HG03521 (cell line): ENCODE data around the gene CCDC197.

Experiments used
- ATAC-seq: cut with Tn5 transposase; IDR thresholded peaks from one replicate; pipeline ENCODE4 v1.9.1; 2021; ENCODE audit warnings: mild to moderate bottlenecking, moderate library complexity; ENCODE audit not compliant: unreplicated experiment

Gene CCDC197

DNA sequence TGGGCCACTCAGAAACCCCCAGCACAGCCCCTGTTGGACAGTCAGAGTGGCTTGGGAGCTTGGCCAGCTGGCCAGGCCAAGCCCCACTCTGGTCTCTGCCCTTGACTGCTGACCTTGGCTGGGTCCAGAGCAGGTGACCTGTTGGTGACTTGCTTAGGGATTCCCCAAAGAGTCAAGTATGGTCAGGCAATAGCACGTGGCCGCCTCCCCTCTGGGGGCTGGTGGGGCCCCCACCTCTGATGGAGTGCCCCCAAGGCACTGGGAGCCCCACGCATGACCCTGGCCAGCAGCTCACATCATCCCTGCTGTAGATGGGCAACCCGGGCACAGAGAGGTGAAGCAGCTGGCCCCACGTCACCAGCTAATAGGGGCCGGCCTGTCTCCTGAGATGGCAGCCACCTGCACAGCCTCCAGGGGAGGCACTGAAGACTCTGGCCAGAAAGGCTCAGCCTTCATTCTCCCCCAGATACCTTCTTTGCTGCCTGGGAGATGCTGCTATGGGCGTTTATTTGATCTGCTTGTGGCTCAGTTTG, 1.8 kb downstream of the CCDC197 start:
- ATAC-seq = no peak

DNA sequence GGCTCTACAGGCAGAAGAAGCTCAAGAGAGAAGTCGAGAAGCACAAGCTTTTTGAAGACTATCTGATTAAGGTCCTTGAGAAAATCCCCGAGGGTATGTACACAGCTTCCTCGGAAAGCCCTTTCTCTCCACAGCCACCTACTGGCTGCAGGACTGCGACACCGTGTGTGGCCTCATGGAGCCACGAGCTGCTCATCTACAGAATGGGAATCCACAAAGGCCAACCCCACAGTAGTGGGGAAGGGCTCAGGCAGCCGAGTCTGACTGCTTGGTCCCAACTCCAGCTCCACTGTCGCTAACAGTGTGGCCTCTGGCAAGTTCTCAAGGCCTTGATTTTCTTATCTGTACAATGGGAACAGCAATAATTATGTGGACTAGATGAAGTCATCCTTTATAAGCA, 2.5 kb downstream of the CCDC197 start:
- ATAC-seq = no peak

DNA sequence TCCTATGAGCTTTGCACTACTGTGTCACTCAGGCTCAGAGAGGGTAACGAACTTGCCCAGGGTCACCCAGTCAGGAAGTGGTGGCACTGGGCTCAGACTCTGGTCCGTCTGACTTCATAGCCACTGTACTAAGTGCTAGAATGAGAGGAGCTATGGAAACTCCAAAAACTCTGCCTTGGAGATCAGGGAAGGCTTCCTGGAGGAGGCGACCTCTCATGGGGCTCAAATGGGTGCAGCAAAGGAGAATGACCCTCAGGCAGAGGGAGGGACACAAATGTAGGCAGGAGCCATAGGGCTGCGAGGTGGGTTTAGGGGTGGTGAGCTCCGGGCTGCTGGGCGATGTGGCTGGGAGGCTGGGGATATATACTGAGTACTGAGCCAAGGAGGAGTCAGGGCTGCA, 3.2 kb downstream of the CCDC197 start:
- no peak for ATAC-seq

DNA sequence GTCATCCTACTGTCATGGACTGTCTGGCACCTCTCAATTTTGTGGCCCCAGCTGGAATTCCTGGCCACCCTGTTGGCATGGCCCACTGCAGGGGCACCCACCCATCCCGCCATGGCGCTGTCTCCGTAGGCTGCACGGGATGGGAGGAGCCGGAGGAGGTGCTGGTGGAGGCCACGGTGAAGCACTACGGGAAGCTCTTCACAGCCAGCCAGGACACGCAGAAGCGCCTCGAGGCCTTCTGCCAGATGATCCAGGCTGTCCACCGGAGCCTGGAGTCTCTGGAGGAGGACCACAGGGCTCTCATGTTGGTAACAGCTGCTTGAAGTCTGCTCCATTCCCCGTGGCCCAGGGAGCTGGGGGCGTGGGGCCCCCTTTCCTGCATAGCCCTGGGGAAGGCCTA, 3.9 kb downstream of the CCDC197 start:
- no peak for ATAC-seq

DNA sequence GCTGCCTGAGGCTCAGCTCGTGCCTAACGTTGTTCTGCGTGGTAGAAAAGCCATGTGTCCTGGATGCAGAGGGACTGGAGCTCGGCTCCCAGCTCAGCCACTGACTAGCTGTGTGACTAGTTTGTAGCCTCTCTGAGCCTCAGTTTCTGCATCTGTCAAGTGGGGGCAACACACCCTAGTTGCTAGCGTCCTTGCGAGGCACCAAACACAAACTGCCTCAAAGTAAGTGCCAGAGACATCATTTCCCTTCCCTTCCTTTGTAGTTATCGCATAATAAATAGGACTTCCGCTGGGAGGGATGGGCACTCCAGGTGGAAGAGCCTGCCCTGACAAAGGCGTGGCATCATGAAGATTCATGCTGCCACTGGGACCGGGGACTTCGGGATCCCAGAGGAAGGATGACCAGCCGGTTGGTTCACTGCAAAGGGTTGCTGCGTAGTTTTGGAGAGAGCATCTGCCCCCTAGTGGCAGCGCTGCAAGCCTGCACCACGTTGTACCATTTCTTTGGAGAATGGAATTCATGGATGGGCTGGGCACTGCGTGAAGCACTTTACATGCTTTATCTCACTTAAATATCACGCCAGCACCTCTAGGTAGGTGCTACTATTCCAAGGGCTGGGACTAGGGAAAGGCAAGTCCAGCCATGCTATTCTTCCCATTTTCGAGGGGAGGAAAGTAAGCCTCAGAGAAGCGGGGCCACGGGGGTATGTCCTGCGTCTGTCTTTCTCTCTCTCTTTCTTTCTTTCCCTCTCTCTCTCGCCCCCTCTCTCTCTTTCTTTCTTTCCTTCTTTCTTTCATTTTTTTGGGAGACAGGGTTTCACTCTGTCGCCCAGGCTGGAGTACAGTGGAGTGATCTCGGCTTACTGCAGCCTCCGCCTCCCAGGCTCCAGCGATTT, 4.6 kb downstream of the CCDC197 start:
- ATAC-seq = peak; percentile 61

DNA sequence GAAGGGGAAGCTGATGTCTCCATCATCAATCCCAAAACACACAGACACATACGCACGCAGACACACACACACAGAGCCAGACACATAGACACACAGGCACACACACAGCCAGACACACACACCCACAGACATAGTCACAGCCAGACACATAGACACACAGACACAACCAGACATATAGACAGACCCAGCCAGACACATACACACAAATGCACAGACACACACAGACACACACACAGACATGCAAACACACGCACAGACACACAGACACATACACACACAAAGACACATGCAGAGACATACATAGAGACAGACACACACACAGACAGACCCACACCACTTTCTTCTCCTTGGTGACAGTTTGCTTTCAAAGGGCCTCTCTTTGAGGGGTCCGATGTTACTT, 6.3 kb downstream of the CCDC197 start:
- ATAC-seq = no peak

DNA sequence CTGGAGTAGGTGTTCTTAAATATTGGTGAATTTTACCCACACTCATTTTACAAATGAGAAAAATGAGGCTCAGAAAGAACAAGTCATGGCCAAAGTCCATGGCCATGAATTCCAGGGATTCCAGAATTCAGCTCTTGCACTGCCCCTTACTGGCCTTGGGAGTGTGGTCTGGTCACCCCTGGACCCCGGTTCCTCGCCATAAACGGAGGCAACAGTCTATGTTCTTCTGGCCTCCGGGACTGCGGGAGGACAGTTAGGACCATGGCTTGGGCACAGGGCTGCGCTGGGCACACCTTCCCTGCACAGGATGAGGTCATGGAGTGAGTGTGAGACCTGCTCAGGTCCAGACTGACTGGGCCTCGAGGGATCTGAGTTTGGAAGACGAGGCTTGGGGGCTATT, 6.9 kb downstream of the CCDC197 start:
- ATAC-seq = no peak

DNA sequence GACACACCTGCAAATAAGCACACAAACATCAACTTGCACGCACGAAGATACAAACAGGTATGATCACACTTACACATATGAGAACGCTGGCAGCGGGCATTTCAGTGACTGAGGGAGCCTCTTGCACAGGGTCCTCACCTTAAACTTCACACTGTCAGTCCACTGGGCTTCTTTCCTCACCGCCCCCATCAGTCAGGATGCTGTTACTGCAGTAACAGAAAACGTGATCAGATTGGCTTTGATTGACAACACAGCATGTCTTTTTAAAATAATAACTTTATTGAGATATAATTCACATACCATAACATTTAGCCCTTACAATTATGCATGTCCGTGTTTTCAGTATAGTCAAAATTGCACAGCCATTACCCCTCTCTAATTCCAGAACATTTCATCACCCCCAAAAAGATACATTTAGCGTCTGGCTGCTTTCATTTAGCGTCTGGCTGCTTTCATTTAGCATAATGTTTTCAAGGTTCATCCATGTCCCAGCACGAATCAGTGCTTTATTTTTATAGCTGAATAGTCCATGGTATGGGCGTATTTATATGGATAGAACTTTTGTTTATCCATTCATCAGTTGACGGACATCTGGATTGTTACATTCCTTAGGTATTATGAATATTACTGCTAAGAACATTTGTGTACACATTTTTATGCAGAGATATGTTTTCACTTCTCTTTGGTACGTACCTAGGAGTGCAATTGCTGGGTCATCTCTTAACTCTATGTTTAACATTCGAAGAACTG, 8.4 kb downstream of the CCDC197 start:
- ATAC-seq = no peak

DNA sequence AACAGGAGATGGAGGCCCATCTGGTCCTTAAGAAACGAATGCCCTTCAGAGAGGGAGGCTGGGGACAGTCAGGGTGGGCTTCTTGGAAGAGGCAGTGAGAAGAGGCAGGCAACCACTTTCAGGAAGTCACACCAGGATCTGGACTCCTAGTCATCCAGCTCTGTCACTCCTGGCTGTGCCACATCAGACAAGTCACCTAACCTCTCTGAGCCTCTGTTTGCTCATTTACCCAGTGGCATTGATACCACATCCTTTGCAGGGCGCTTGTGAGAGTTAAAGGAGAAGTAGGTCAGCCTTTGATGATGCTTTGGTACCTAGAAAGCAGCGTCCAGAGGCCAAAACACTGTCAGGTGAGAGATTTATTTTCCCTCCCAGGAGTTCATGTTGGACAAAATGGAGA, 11.1 kb downstream of the CCDC197 start:
- ATAC-seq = no peak

DNA sequence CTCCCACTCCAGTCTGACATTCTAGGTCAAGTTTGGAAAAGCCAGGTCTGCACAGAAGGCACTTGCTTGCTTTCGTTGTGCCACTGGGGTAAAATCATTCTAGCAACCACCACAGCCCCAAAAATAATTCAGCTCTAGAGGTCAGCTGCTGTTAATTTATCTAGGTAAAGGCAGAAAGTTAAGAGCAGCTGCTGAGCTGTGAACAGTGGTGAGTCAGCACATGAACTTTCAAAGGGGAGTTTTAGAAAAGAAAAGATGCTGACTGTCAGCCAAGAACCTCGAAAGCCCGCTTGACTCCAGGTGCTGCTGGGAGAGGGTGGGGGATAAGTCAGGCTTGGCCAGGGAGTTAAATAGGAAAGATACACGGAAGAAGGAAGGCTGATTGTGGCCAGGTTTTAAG, 12.7 kb downstream of the CCDC197 start:
- ATAC-seq = no peak

DNA sequence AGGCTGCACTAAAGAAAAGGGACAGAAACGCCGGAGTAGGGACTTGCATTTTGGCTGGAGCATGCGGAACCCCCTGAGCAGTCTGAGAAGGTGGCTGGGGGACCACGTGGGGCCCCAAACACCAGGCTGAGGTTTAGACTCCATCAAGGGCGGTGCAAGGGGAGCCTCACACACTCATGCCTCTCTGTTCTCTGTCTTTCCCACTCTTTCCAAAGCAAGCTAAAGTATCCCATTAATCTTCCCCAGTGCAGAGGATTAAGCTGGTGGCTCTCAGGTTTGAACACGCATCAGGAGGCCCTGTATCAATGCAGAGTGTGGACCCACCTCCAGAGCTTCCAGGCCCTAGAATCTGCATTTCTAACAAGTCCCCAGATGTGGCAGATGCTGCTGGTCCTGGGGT, 13.5 kb downstream of the CCDC197 start:
- ATAC-seq = no peak

DNA sequence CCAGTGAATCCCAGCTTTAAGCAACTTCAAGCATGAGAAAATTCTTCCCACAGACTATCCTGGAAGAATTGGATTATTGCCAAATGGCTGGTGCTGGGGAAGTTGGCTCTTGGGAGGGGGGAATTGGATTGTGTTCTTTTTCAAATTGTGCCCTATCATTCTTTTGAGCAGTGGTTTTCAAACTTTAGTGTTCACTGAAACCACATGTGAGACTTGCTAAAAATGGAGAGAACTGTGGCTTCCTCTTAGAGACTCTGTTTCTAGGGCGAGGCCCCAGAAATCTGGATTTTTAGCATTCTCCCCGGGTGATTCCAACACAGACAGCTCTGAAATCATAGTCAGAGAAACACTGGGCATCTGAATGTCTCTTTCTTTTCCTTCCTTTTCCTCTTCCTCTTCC, 14.7 kb downstream of the CCDC197 start:
- ATAC-seq = no peak

DNA sequence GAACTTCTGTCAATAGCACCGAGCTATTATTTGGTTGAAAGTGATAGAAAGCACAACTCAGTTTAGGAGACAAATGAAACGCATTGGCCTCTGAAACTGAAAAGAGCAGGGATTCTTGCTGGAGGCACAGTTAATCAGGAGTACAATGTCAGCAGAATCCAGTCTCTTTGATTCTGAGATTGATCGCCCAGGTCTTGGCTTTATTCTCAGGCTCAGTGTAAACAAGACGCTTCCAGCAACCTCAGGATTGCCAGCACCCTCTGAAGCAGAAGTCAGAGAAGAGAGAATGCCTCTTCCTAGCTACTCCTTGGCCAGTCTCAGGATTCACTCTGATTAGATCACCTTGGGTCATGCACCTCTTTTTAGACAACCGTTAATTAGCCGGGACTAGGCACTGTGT, 17.3 kb downstream of the CCDC197 start:
- no peak for ATAC-seq

DNA sequence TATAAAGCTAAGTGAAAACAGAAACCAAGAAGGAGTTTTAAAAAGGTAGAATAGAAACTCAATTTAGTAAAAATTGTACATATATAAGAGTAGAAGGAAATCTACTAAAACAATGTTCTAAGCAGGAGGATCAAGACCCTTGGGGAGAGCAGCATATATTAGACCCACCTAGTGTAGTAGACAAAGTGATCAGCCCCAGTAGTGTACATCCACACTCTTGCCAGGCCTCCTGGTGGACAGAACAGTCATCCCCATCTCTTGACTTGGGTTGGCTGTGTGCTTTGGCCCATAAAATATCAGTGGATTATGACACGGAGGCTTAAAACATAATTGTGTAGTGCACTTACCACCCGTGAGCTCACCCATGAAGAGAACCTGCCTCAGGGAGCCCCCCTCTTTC, 18.1 kb downstream of the CCDC197 start:
- ATAC-seq = no peak

DNA sequence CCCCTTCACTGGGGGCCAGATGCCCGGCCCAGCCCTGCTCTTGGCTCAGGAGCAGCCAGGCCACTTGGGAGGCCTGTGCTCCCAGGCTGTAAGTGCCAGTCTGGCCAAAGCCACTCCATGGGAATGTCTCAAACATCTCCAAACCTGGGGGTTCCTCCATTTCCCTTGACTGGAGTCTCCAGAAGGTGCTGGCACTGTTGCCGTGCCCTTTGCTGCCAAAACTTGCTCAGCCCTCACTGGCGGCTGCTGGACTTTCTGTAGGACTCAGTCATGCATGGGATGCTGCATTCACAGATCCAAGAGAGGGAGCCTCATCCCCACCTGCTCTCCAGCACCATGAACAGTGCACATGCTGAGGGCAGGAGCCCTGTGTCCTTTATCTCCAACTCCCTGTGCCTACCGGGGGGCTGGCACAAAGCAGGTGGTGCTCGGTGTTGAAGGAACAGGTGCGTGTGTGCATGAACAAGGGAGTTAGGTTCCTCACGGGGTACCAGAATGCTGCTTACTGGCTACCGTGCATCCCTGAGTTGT, 19.4 kb downstream of the CCDC197 start:
- ATAC-seq = no peak

DNA sequence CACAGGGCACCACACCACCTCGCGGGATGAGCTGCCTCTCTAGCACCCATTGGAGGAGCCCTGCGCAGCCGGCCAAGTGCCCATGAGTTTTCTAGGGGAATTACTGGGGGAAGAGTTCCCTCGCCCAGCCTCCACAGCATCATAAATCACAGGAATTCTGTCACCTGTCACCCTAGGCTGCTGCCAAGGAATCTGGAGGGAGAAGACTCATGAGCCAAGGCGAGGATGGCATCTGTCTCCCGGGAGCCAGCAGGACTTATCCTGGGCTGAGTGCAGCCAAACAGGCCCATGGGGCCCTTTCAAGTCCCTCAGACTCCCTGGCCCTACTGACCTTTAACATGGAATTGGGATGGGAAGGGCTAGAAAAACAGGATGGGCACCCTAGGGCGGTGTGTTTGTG, 21.2 kb downstream of the CCDC197 start:
- ATAC-seq = no peak

DNA sequence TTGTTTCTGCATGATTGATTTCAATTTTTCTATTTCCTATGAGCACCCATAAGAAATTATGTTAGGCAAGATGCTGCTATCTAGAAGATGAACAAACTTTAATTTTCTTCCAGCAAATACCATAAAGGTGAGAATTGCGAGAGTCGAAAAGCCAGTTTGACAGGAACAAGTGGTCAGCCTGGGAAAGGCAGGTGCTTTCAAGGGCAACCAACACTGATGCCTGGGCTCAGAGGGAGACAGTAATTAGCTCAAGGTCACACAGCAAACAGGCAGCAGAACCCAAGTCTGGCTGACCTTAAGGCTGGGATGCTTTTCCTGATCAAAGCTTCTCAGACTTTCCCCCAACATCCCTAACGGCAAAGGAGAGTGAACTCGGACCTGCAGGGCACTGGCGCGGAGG, 22.2 kb downstream of the CCDC197 start:
- ATAC-seq = no peak

DNA sequence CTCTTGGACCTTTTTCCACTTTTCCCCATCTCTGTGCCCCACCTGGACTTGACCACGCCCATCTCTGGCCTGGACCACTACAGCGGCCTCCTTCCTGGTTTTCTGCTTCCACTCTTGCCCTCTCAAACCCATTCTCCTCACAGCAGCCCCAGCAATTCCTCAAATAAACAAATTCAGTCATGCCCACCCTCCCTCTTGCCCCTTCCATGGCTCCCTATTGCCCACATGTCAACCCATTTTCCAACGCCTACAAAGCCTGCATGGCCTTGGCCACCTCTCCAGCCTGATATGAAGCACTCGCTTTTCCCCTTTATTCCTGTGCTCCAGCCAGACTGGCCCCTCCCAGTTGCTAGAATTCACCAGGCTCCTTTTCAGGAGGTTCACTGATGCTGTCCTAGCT, 23.2 kb downstream of the CCDC197 start:
- ATAC-seq = no peak

DNA sequence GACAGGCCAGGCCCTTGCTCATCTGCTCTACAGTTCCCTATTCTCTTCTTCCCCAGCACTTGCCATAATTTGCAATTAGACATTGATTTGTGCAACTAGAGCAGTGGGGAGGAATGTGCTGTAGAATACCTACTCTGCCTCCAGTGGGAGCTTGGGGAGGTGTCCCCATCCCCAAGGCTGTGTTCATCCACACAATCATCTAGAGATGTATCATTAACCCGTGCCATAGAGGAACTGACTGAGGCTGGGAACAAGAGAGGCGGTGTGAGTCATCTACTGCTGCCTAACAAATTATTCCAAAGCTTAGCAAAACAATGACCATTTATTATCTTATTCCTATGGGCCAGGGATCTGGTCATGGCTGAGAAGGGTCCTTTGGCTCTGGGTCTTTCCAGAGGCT, 23.9 kb downstream of the CCDC197 start:
- ATAC-seq = no peak

DNA sequence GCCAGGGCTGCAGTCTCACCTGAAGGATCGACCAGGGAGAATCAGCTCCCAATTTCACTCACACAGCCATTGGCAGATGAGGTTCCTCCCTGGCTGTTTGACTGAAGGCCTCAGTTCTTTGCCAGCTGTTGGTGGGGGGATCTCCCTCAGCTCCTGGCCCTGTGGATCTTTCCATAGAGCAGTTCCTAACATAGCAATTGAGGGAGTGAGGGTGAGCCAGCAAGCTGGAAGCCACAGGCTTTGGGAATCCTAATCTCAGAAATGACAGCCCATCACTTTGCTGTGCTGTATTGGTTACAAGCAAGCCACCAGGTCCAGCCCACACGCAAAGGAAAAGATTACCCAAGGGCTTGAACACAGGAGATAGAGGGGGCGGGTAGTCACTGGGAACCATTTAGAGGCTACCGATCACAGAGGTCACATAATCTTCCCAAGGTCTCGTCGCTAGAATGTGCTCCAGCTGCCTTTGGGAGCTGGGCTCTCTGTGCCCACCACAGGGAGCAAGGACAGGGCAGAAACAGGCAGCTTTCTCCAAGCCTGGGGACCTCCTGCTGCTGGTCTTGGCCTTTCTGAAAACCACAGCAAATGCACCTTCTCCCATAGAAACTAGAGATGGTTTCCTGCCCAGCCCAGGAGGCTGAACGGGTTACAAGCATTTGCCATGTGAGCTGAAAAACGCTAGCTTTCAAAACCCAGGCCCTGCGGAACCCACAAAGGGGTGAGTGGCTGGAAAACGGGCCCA, 24.5 kb downstream of the CCDC197 start:
- ATAC-seq = no peak
